Raji (cell line): Measurements from ENCODE around the gene MLNR.

ENCODE experiments used
- POLR2A ChIP-seq: IDR thresholded peaks from 2 replicates; pipeline ENCODE4 v1.6.1; 2011; ENCODE audit warnings: low read depth, low read length, control low read depth; ENCODE audit not compliant: insufficient read depth

Gene MLNR

GRCh38 chr13:49248622-49249002 lies 28.5 kb downstream of the MLNR start:
- no peak for TF ChIP-seq POLR2A

GRCh38 chr13:49251326-49251725 lies 31.2 kb downstream of the MLNR start:
- no peak for TF ChIP-seq POLR2A

- TF ChIP-seq POLR2A: no peak
Measured at GRCh38 chr13:49253310-49253709, 33.2 kb downstream of the MLNR start.

- no peak for TF ChIP-seq POLR2A
Measured at GRCh38 chr13:49254007-49254406, 33.9 kb downstream of the MLNR start.

- TF ChIP-seq POLR2A: no peak
Measured at GRCh38 chr13:49256841-49257240, 36.7 kb downstream of the MLNR start.

GRCh38 chr13:49258089-49258796 lies 38.1 kb downstream of the MLNR start:
- no peak for TF ChIP-seq POLR2A

GRCh38 chr13:49259586-49259985 lies 39.4 kb downstream of the MLNR start:
- no peak for TF ChIP-seq POLR2A

GRCh38 chr13:49262634-49263033 lies 42.5 kb downstream of the MLNR start:
- no peak for TF ChIP-seq POLR2A

- TF ChIP-seq POLR2A: no peak
Measured at GRCh38 chr13:49265822-49266221, 45.7 kb downstream of the MLNR start.

- no peak for TF ChIP-seq POLR2A
Measured at GRCh38 chr13:49271264-49271663, 51.1 kb downstream of the MLNR start.
